ENCODE results near the gene COMMD9. TPM values are rescaled to one million over a fixed set of nuclear protein-coding genes. Genes with fewer than 3 reads are reported as not detected.

Gene COMMD9
- total and polyA plus RNA-seq, 2 of the 8 experiments (the other 6 are each of a cell fraction or from before 2014, with no cell fraction given), result 42.5 to 49.1 TPM

GRCh38 chr11:36264973-36265344 is 24.3 kb downstream of the COMMD9 start:
- CTCF ChIA-PET (ENCODE audit: partially characterized antibody), result interaction anchor here (0.6 to 6.5 kb wide), 32 partner anchors 8 to 778 kb away, joined by 3 to 53 read pairs (median 5); no protein-coding TSS in a partner anchor
- no peak overlapping the region for H3K18ac ChIP-seq (ENCODE audit: extremely low read depth, low read length)
- H3K27me3 ChIP-seq (replicated peaks in 1 of 4; ENCODE audit: control insufficient read depth in 3 of 4, extremely low read depth in 1 of 4, insufficient read depth in 3 of 4, low read length in 3 of 4), result 0 out of 7 replicates have a peak, but pooled peaks cover 0 to 2% (median 0%) of the 10 kb centered on the region in 4 experiments
- no peak overlapping the region for H2AK5ac ChIP-seq (ENCODE audit: low read depth, low read length)
- no peak for DNase-seq (ENCODE audit: low read depth in 1 of 2, low spot score in 2 of 2)
- no peaks in the 10 kb centered on the region for H3K79me2 ChIP-seq (ENCODE audit: control insufficient read depth in 1 of 2, insufficient read depth in 2 of 2, low read length in 2 of 2)
- H3K4me3 ChIP-seq (ENCODE audit: extremely low read depth in 1 of 4, insufficient read depth in 2 of 4, low read depth in 3 of 4, low read length in 4 of 4), result no peak overlapping the region
- H3K9me3 ChIP-seq (ENCODE audit: insufficient read depth in 2 of 2, low read depth in 1 of 2, low read length in 1 of 2), result no peaks in the 10 kb centered on the region
- H3K14ac ChIP-seq (ENCODE audit: insufficient read length), result no peak overlapping the region
- H4K91ac ChIP-seq (replicated peaks; ENCODE audit: insufficient read length, low read length), result no peak overlapping the region
- H2BK20ac ChIP-seq (ENCODE audit: low read length), result no peak overlapping the region
- WGBS, 2 experiments (ENCODE audit: extremely low coverage in 1 of 2, insufficient coverage in 1 of 2, insufficient read length in 1 of 2, insufficient replicate concordance in 2 of 2, low coverage in 1 of 2, low lambda C conversion rate in 2 of 2, missing lambda C conversion rate in 1 of 2), result 86% methylated on average over 5 of the region's 5 CpGs; no CpG with 5 or more reads in 1 of the 2 experiments
- H4K5ac ChIP-seq (ENCODE audit: insufficient read length, low read depth, low read length), result no peak overlapping the region
- no peak overlapping the region for H2BK12ac ChIP-seq (ENCODE audit: low read depth, low read length)
- no peak overlapping the region for H2BK15ac ChIP-seq (ENCODE audit: low read length)
- no peak overlapping the region for H3K56ac ChIP-seq (replicated peaks; ENCODE audit: insufficient read length, low read depth, low read length)
- H2AFZ ChIP-seq (ENCODE audit: low read length), result no peak overlapping the region
- no peak for TF ChIP-seq TAF7 (optimal IDR thresholded peaks at IDR 0.05; ENCODE audit: borderline replicate concordance, low read depth, low read length)
- TF ChIP-seq RFX5 (IDR thresholded peaks at IDR 0.05; ENCODE audit: borderline replicate concordance, low read depth, low read length), result no peak
- no peak for TF ChIP-seq CTCF (IDR thresholded peaks at IDR 0.05; ENCODE audit: control extremely low read depth in 1 of 3, insufficient read depth in 1 of 3, low read depth in 1 of 3, low read length in 3 of 3)
- no peak for TF ChIP-seq ZNF274 (IDR thresholded peaks at IDR 0.05; ENCODE audit: borderline replicate concordance, extremely low read depth, low read length)
- TF ChIP-seq FOSL1 (IDR thresholded peaks at IDR 0.05; ENCODE audit: insufficient read depth, low read depth, low read length), result no peak
- no peak for TF ChIP-seq SRF (IDR thresholded peaks at IDR 0.05; ENCODE audit: low read depth, low read length)
- TF ChIP-seq GABPA (IDR thresholded peaks at IDR 0.05; ENCODE audit: borderline replicate concordance, insufficient read depth, low read length), result no peak
- TF ChIP-seq CEBPB (IDR thresholded peaks at IDR 0.05; ENCODE audit: low read depth, low read length), result no peak
- no peak for TF ChIP-seq EGR1 (IDR thresholded peaks at IDR 0.05; ENCODE audit: borderline replicate concordance, low read depth, low read length)
- TF ChIP-seq SIRT6 (IDR thresholded peaks at IDR 0.05; ENCODE audit: low read length), result no peak
- no peak overlapping the region for H4K8ac ChIP-seq (ENCODE audit: extremely low read depth, insufficient read depth, low read length)
- H4K20me1 ChIP-seq (replicated peaks in 1 of 2; ENCODE audit: control insufficient read depth in 1 of 2, insufficient read depth in 2 of 2, low read length in 2 of 2), result no peaks in the 10 kb centered on the region
- POLR2A ChIA-PET (ENCODE audit: partially characterized antibody), result no interaction called here
- no peak overlapping the region for H3K27ac ChIP-seq (ENCODE audit: low read depth, low read length)
- no peak overlapping the region for H3K9ac ChIP-seq (replicated peaks in 1 of 4; ENCODE audit: extremely low read depth in 1 of 4, low read depth in 3 of 4, low read length in 3 of 4)
- H3K4me2 ChIP-seq (ENCODE audit: insufficient read depth in 1 of 2, low read depth in 2 of 2, low read length in 2 of 2), result no peak overlapping the region
- H3K4ac ChIP-seq (replicated peaks; ENCODE audit: insufficient read length, low read depth, low read length), result no peak overlapping the region
- no peaks in the 10 kb centered on the region for H3K79me1 ChIP-seq (ENCODE audit: low read depth, low read length)
- H3K36me3 ChIP-seq (ENCODE audit: control insufficient read depth in 2 of 4, insufficient read depth in 4 of 4, low read length in 3 of 4), result no peaks in the 10 kb centered on the region
- no peaks in the 10 kb centered on the region for H3K23me2 ChIP-seq (ENCODE audit: low read depth, low read length)
- FAIRE-seq, result no peak
- no peak overlapping the region for H2BK120ac ChIP-seq (replicated peaks; ENCODE audit: low read depth, low read length)
- H3K4me1 ChIP-seq (replicated peaks in 1 of 4; ENCODE audit: control insufficient read depth in 3 of 4, insufficient read depth in 4 of 4, low read length in 3 of 4), result peaks cover 0 to 1% (median 0%) of the 10 kb centered on the region in 4 experiments; a peak in 1 of 7 replicates
- no peak overlapping the region for H3K23ac ChIP-seq (ENCODE audit: insufficient read length)
- no peak overlapping the region for H2BK5ac ChIP-seq (ENCODE audit: low read depth, low read length)

All from H1 (cell line).